Uterus (tissue), 2 donors: ENCODE results near the gene GCNT1.

Experiments
- CTCF ChIP-seq, 4 experiments: fragments of 200-600 bp in 2 of 4; fragments of 450-650 bp in 2 of 4; sonication (generic) in 2 of 4; IDR thresholded peaks; one replicate each; pipeline ENCODE4 v1.5.1; 2016 to 2019; ENCODE audit warnings: antibody characterized with exemption in 4 of 4, mild to moderate bottlenecking in 2 of 4, moderate library complexity in 1 of 4
- POLR2A ChIP-seq, 2 donors: fragments of 450-650 bp; IDR thresholded peaks; one replicate each; pipeline ENCODE4 v1.6.1; 2016; ENCODE audit warnings: antibody characterized with exemption in 2 of 2, mild to moderate bottlenecking in 1 of 2, moderate library complexity in 1 of 2

DNA sequence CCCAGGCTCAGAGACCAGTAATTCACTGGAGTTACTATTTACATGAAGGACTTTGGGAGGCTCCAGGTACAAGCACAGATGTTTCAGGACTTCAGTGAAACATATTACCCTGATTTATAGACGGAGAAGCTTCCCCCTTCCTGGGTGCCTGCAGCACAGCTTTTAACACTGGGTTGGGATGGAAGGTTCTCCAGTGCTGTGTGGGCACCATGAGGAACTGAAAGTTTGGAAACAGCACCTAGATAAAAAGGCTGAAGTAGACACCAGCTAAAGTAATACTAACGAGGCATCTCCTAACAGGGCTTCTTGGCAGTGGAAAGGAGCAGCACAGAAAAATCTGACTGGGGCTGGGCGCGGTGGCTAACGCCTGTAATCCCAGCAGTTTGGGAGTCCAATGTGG, 70.7 kb downstream of the GCNT1 start:
- TF ChIP-seq CTCF (IDR thresholded peaks at IDR 0.05) (no peak), POLR2A (IDR thresholded peaks at IDR 0.05) (no peak)
